Chondrocyte (in vitro differentiated cells): ENCODE data around the gene OR11A1. TPM values are rescaled to one million over a fixed set of nuclear protein-coding genes. Genes with fewer than 3 reads are reported as not detected.

Experiments used
- DNase-seq: peaks from one replicate; pipeline ENCODE4 v3.0.0; 2021; ENCODE audit warnings: mixed read lengths, low spot score
- H3K27ac Mint-ChIP-seq: one replicate; pipeline ENCODE4 v1.8.0; 2021; ENCODE audit warnings: mild to moderate bottlenecking, moderate library complexity, mixed read lengths; ENCODE audit not compliant: unreplicated experiment
- H3K27me3 Mint-ChIP-seq: 2 replicates; pipeline ENCODE4 v1.8.0; 2021; ENCODE audit warnings: low read depth, mixed read lengths
- H3K36me3 Mint-ChIP-seq: 2 replicates; pipeline ENCODE4 v1.8.0; 2021; ENCODE audit warnings: low read depth, mixed read lengths
- H3K4me1 Mint-ChIP-seq: 2 replicates; pipeline ENCODE4 v1.8.0; 2021; ENCODE audit warnings: low read depth, mild to moderate bottlenecking, mixed read lengths
- H3K4me3 Mint-ChIP-seq: one replicate; pipeline ENCODE4 v1.8.0; 2021; ENCODE audit warnings: mild to moderate bottlenecking, moderate library complexity, mixed read lengths; ENCODE audit not compliant: unreplicated experiment
- H3K9me3 Mint-ChIP-seq: 2 replicates; pipeline ENCODE4 v1.8.0; 2021; ENCODE audit warnings: low read depth, mixed read lengths
- total RNA-seq: library from RNA; stranded (reverse); gene quantifications from 3 replicates; pipeline ENCODE4 v1.2.1, GENCODE V29; 2021
- TF ChIP-seq, protein P1 (sequence below): fragments of 200-600 bp; sonication (generic); IDR thresholded peaks from 2 replicates; pipeline ENCODE4 v1.5.0; 2021; ENCODE audit warnings: antibody characterized with exemption, mild to moderate bottlenecking, moderate library complexity

The OR11A1 gene
- total RNA-seq, 1 donor from 2014 or later: not detected

DNA sequence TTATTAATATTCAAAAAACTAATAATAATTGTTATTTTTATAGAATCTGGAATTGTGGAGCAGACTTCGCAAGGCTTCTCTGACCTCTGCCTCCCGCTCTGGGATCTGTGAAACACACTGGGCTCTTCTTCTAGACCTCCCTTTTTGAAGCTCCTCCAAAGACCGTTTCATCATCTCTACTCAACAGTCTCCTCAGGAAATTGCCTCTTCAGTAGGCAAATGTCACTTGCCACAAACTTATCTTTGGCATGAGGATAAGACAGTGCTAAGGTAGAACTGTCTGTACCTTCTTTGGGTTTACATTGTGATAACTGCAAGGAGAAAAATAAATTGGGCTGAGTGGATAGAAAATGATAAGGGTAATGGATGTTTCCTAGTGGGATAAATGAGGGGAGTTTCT, 33.2 kb upstream of the OR11A1 start:
- DNase-seq: no peak
- TF ChIP-seq, protein P1, sequence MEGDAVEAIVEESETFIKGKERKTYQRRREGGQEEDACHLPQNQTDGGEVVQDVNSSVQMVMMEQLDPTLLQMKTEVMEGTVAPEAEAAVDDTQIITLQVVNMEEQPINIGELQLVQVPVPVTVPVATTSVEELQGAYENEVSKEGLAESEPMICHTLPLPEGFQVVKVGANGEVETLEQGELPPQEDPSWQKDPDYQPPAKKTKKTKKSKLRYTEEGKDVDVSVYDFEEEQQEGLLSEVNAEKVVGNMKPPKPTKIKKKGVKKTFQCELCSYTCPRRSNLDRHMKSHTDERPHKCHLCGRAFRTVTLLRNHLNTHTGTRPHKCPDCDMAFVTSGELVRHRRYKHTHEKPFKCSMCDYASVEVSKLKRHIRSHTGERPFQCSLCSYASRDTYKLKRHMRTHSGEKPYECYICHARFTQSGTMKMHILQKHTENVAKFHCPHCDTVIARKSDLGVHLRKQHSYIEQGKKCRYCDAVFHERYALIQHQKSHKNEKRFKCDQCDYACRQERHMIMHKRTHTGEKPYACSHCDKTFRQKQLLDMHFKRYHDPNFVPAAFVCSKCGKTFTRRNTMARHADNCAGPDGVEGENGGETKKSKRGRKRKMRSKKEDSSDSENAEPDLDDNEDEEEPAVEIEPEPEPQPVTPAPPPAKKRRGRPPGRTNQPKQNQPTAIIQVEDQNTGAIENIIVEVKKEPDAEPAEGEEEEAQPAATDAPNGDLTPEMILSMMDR: no peak
- no peaks in the 10 kb centered on the region for H3K9me3 Mint-ChIP-seq
- no peaks in the 10 kb centered on the region for H3K4me1 Mint-ChIP-seq
- no peak overlapping the region for H3K27ac Mint-ChIP-seq
- H3K27me3 Mint-ChIP-seq: peaks cover 7% of the 10 kb centered on the region
- H3K4me3 Mint-ChIP-seq: no peak overlapping the region
- no peaks in the 10 kb centered on the region for H3K36me3 Mint-ChIP-seq

GRCh38 chr6:29489286-29489685, 32.4 kb upstream of the OR11A1 start:
- no peak overlapping the region for H3K4me3 Mint-ChIP-seq
- DNase-seq: no peak
- TF ChIP-seq, protein P1: no peak
- H3K27me3 Mint-ChIP-seq: peaks cover 2% of the 10 kb centered on the region
- H3K9me3 Mint-ChIP-seq: no peaks in the 10 kb centered on the region
- H3K4me1 Mint-ChIP-seq: no peaks in the 10 kb centered on the region
- H3K36me3 Mint-ChIP-seq: no peaks in the 10 kb centered on the region
- H3K27ac Mint-ChIP-seq: no peak overlapping the region

GRCh38 chr6:29488874-29489273, 32.0 kb upstream of the OR11A1 start:
- peaks cover 2% of the 10 kb centered on the region for H3K27me3 Mint-ChIP-seq

GRCh38 chr6:29487660-29488059, 30.8 kb upstream of the OR11A1 start, which contains the start of gene MAS1L:
Gene MAS1L (minus strand): TSS chr6:29487956. CDS start chr6:29487902, 54 bp downstream.
- TF ChIP-seq, protein P1: no peak
- Mint-ChIP-seq H3K27ac (no peak within 1 kb of the TSS), H3K27me3 (no peaks in the 10 kb centered on the region), H3K9me3 (peaks cover under 1% of the 10 kb centered on the region), H3K36me3 (no peaks in the 10 kb centered on the region), H3K4me1 (peaks cover 12% of the 10 kb centered on the region), H3K4me3 (no peak within 1 kb of the TSS)
- no peak for DNase-seq

More at GRCh38 chr6:29488874-29489273, 32.0 kb upstream of the OR11A1 start:
- Mint-ChIP-seq H3K27ac (no peak overlapping the region), H3K4me3 (no peak overlapping the region), H3K4me1 (peaks cover 2% of the 10 kb centered on the region), H3K9me3 (no peaks in the 10 kb centered on the region), H3K36me3 (no peaks in the 10 kb centered on the region)
- no peak for DNase-seq
- TF ChIP-seq, protein P1: no peak

- no peak overlapping the region for H3K27ac Mint-ChIP-seq
- H3K4me3 Mint-ChIP-seq: no peak overlapping the region
- no peaks in the 10 kb centered on the region for H3K36me3 Mint-ChIP-seq
- no peak for DNase-seq
- H3K4me1 Mint-ChIP-seq: peaks cover 15% of the 10 kb centered on the region
- peaks cover 4% of the 10 kb centered on the region for H3K9me3 Mint-ChIP-seq
- TF ChIP-seq, protein P1: no peak
- H3K27me3 Mint-ChIP-seq: no peaks in the 10 kb centered on the region
These were observed 30.3 kb upstream of the OR11A1 start for GRCh38 chr6:29487131-29487530.
